Measurements from ENCODE around the gene FAM131B. TPM values are rescaled to one million over a fixed set of nuclear protein-coding genes. Genes with fewer than 3 reads are reported as not detected.

Gene FAM131B
- total and polyA plus RNA-seq, 2 of the 13 experiments (the other 11 are each of a cell fraction or from before 2014, with no cell fraction given), result 0.07 TPM; not detected in 1

- no TSS peak for BruUV-seq (replicated peaks)
- ATAC-seq (peak; percentile 88), FAIRE-seq (peak; percentile 91), DNase-seq (ENCODE audit: low spot score) (peak; percentile 85)
- Histone ChIP-seq H3K4me2 (ENCODE audit: low read depth, low read length) (peak overlapping the region; percentile 78), H3K4me3 (replicated peaks in 1 of 3; ENCODE audit: insufficient read depth in 1 of 3, low read depth in 2 of 3, low read length in 3 of 3) (peak overlapping the region in 1 of 3 experiments; percentile 47; a peak in 3 of 6 replicates), H3K36me3 (replicated peaks in 1 of 2; ENCODE audit: control insufficient read depth in 1 of 2, insufficient read depth in 2 of 2, low read length in 2 of 2) (peaks cover 0 to 3% of the 10 kb centered on the region in 2 experiments; a peak in 1 of 5 replicates), H3K27ac (ENCODE audit: extremely low read length, insufficient read depth, low read length) (peak overlapping the region; percentile 66), H3K9ac (ENCODE audit: insufficient read depth, low read depth, low read length) (peak overlapping the region; percentile 27; the same call in 1 of the 2 replicates), H3K27me3 (ENCODE audit: control insufficient read depth in 1 of 2, insufficient read depth in 2 of 2, low read length in 2 of 2) (no peaks in the 10 kb centered on the region), H3K4me1 (ENCODE audit: insufficient read depth, low read length) (peaks cover 61% of the 10 kb centered on the region), H2AFZ (ENCODE audit: low read length) (no peak overlapping the region), H3K79me2 (ENCODE audit: insufficient read depth, low read length) (no peaks in the 10 kb centered on the region), H3K9me3 (ENCODE audit: low read length) (no peaks in the 10 kb centered on the region), H4K20me1 (ENCODE audit: insufficient read depth, low read length) (no peaks in the 10 kb centered on the region)
- in situ Hi-C loops (cut with HindIII; ENCODE audit: extremely low pct_ligation_motif_present, low pct_unique_long_range_greater_than_20kb), result loop anchor here (25.0 kb wide), 1 partner anchor 517 kb away; the partner anchor contains the start of gene TCAF1
- CTCF ChIA-PET (ENCODE audit: low intra/inter-chr PET ratio, low total read pairs), result no interaction called here
- intact Hi-C loops (cut with micrococcal nuclease; ENCODE audit: unreplicated experiment), result loop anchor here (1.0 kb wide), 1 partner anchor 14 kb away; the partner anchor contains the start of gene ZYX
- 31% methylated on average over 15 of the region's 21 CpGs for WGBS (ENCODE audit: low lambda C conversion rate)
- POLR2A ChIA-PET, result interaction anchor here (0.7 to 2.5 kb wide), 10 partner anchors 10 to 505 kb away, joined by 3 to 24 read pairs (median 6); partner anchors contain the start of genes CASP2, EPHA1 and GSTK1
- TF ChIP-seq ZNF619 (CRISPR knock-in tag; IDR thresholded peaks at IDR 0.05) (peak; percentile 43; the same call in 1 of the 2 replicates), MYC (CRISPR knock-in tag; IDR thresholded peaks at IDR 0.05; ENCODE audit: borderline replicate concordance) (peak; percentile 82), ZMYM3 (CRISPR knock-in tag; IDR thresholded peaks at IDR 0.05) (peak; percentile 65), ZNF749 (CRISPR knock-in tag; IDR thresholded peaks at IDR 0.05; ENCODE audit: borderline replicate concordance) (0 out of 2 replicates have a peak, but pooled peaks have one; percentile 42), PRPF4 (IDR thresholded peaks at IDR 0.05; ENCODE audit: low read depth, low read length, poor library complexity, severe bottlenecking) (no peak), TARDBP (CRISPR knock-in tag; IDR thresholded peaks at IDR 0.05) (peak; percentile 65; the same call in 1 of the 2 replicates), KLF16 (CRISPR knock-in tag; IDR thresholded peaks at IDR 0.05) (0 out of 4 replicates have a peak, but pooled peaks of 1 of the 2 experiments have one; percentile 26), ZBTB14 (CRISPR knock-in tag; IDR thresholded peaks at IDR 0.05) (no peak), ZNF20 (CRISPR knock-in tag; IDR thresholded peaks at IDR 0.05) (no peak), PPARG (CRISPR knock-in tag; conservative IDR thresholded peaks at IDR 0.05) (peak; percentile 92), HOMEZ (CRISPR knock-in tag; IDR thresholded peaks at IDR 0.05; ENCODE audit: low read depth) (0 out of 2 replicates have a peak, but pooled peaks have one; percentile 32), KDM2A (CRISPR knock-in tag; IDR thresholded peaks at IDR 0.05; ENCODE audit: borderline replicate concordance, low read depth) (peak; percentile 69; the same call in 1 of the 2 replicates), YEATS4 (CRISPR knock-in tag; IDR thresholded peaks at IDR 0.05; ENCODE audit: borderline replicate concordance) (peak; percentile 60; the same call in 1 of the 2 replicates), ISL2 (CRISPR knock-in tag; IDR thresholded peaks at IDR 0.05) (peak; percentile 63; the same call in 1 of the 2 replicates), XRCC5 (optimal IDR thresholded peaks at IDR 0.05; ENCODE audit: low read length) (no peak), PBX2 (CRISPR knock-in tag; IDR thresholded peaks at IDR 0.05) (no peak), THAP11 (CRISPR knock-in tag; IDR thresholded peaks at IDR 0.05) (peak; percentile 60; the same call in 1 of the 2 replicates), ZNF17 (CRISPR knock-in tag; IDR thresholded peaks at IDR 0.05) (no peak)
Observed at GRCh38 chr7:143395187-143396149, 33.0 kb upstream of the FAM131B start.

Measured in HepG2 (cell line).